ENCODE data around the gene CCDC7. TPM values are rescaled to one million over a fixed set of nuclear protein-coding genes. Genes with fewer than 3 reads are reported as not detected.

The CCDC7 gene
- total RNA-seq, 1 experiment from 2014 or later = 6.9 TPM

GRCh38 chr10:32627183-32627582, 181.2 kb downstream of the CCDC7 start:
- H3K9me3 ChIP-seq (ENCODE audit: insufficient read depth, low read depth) = no peaks in the 10 kb centered on the region
- no peaks in the 10 kb centered on the region for H3K79me2 ChIP-seq (ENCODE audit: low read depth)
- no peak overlapping the region for H2AFZ ChIP-seq
- ChIA-PET POLR2A (ENCODE audit: unreplicated experiment) (no interaction called here), CTCF (no interaction called here)
- no peaks in the 10 kb centered on the region for H3K27me3 ChIP-seq (ENCODE audit: insufficient read depth, low read depth)
- no peak overlapping the region for H3K4me3 ChIP-seq
- BruUV-seq (replicated peaks) = no TSS peak
- DNase-seq = no peak
- H3K27ac ChIP-seq = no peak overlapping the region
- intact Hi-C loops (cut with micrococcal nuclease; ENCODE audit: unreplicated experiment) = no loop called here
- H3K4me1 ChIP-seq (replicated peaks; ENCODE audit: insufficient read depth) = no peaks in the 10 kb centered on the region
- H3K36me3 ChIP-seq (ENCODE audit: low read depth) = no peaks in the 10 kb centered on the region
- no peaks in the 10 kb centered on the region for H3F3A ChIP-seq (ENCODE audit: insufficient read depth, low read depth)
- H3K4me2 ChIP-seq = no peak overlapping the region
- no peaks in the 10 kb centered on the region for H3K9me2 ChIP-seq (ENCODE audit: insufficient read depth)
- TF ChIP-seq EZH2 (IDR thresholded peaks at IDR 0.05; ENCODE audit: low read depth) (no peak), CTCF (conservative IDR thresholded peaks at IDR 0.05) (no peak)
- H4K20me1 ChIP-seq (ENCODE audit: insufficient read depth) = no peaks in the 10 kb centered on the region

- no peaks in the 10 kb centered on the region for H3K9me2 ChIP-seq (ENCODE audit: insufficient read depth)
- TF ChIP-seq EZH2 (IDR thresholded peaks at IDR 0.05; ENCODE audit: low read depth) (no peak), CTCF (conservative IDR thresholded peaks at IDR 0.05) (no peak)
- H2AFZ ChIP-seq = no peak overlapping the region
- no peaks in the 10 kb centered on the region for H3K27me3 ChIP-seq (ENCODE audit: insufficient read depth, low read depth)
- H3K4me1 ChIP-seq (replicated peaks; ENCODE audit: insufficient read depth) = no peaks in the 10 kb centered on the region
- BruUV-seq (replicated peaks) = no TSS peak
- no peak overlapping the region for H3K27ac ChIP-seq
- intact Hi-C loops (cut with micrococcal nuclease; ENCODE audit: unreplicated experiment) = no loop called here
- H4K20me1 ChIP-seq (ENCODE audit: insufficient read depth) = no peaks in the 10 kb centered on the region
- no peaks in the 10 kb centered on the region for H3K36me3 ChIP-seq (ENCODE audit: low read depth)
- no peak overlapping the region for H3K4me2 ChIP-seq
- ChIA-PET POLR2A (ENCODE audit: unreplicated experiment) (no interaction called here), CTCF (no interaction called here)
- no peak for DNase-seq
- no peaks in the 10 kb centered on the region for H3K79me2 ChIP-seq (ENCODE audit: low read depth)
- H3K9me3 ChIP-seq (ENCODE audit: insufficient read depth, low read depth) = no peaks in the 10 kb centered on the region
- no peaks in the 10 kb centered on the region for H3F3A ChIP-seq (ENCODE audit: insufficient read depth, low read depth)
- H3K4me3 ChIP-seq = no peak overlapping the region
Observed at GRCh38 chr10:32629910-32630309, 184.0 kb downstream of the CCDC7 start.

- no peak overlapping the region for H2AFZ ChIP-seq
- ChIA-PET CTCF (no interaction called here), POLR2A (ENCODE audit: unreplicated experiment) (no interaction called here)
- no TSS peak for BruUV-seq (replicated peaks)
- no peaks in the 10 kb centered on the region for H3K4me1 ChIP-seq (replicated peaks; ENCODE audit: insufficient read depth)
- H3F3A ChIP-seq (ENCODE audit: insufficient read depth, low read depth) = no peaks in the 10 kb centered on the region
- H3K4me2 ChIP-seq = no peak overlapping the region
- TF ChIP-seq EZH2 (IDR thresholded peaks at IDR 0.05; ENCODE audit: low read depth) = no peak
- no peak for TF ChIP-seq CTCF (conservative IDR thresholded peaks at IDR 0.05)
- no peak overlapping the region for H3K27ac ChIP-seq
- H3K9me3 ChIP-seq (ENCODE audit: insufficient read depth, low read depth) = no peaks in the 10 kb centered on the region
- intact Hi-C loops (cut with micrococcal nuclease; ENCODE audit: unreplicated experiment) = no loop called here
- no peaks in the 10 kb centered on the region for H4K20me1 ChIP-seq (ENCODE audit: insufficient read depth)
- no peaks in the 10 kb centered on the region for H3K36me3 ChIP-seq (ENCODE audit: low read depth)
- H3K9me2 ChIP-seq (ENCODE audit: insufficient read depth) = no peaks in the 10 kb centered on the region
- DNase-seq = no peak
- H3K79me2 ChIP-seq (ENCODE audit: low read depth) = no peaks in the 10 kb centered on the region
- H3K27me3 ChIP-seq (ENCODE audit: insufficient read depth, low read depth) = no peaks in the 10 kb centered on the region
- no peak overlapping the region for H3K4me3 ChIP-seq
Observed at GRCh38 chr10:32646535-32646934, 200.6 kb downstream of the CCDC7 start.
